HG03139 (cell line): ENCODE data around the gene PDAP1.
"Not testable (repeated sequence)": the region's sequence is repeated elsewhere in the genome, so short reads cannot be mapped to it uniquely, and the experiment has no call there.

Experiments
- ATAC-seq: cut with Tn5 transposase; IDR thresholded peaks from one replicate; pipeline ENCODE4 v1.9.1; 2021; ENCODE audit not compliant: unreplicated experiment

The PDAP1 gene

GRCh38 chr7:99396418-99397296 is 11.7 kb downstream of the PDAP1 start:
- ATAC-seq: no peak

- no peak for ATAC-seq
These were observed 12.6 kb downstream of the PDAP1 start for GRCh38 chr7:99395616-99396327.

GRCh38 chr7:99394188-99394502 is 14.3 kb downstream of the PDAP1 start:
- ATAC-seq: no peak

GRCh38 chr7:99393355-99394187 is 14.8 kb downstream of the PDAP1 start:
- ATAC-seq: no peak

- ATAC-seq: no peak
These were observed 15.6 kb downstream of the PDAP1 start for GRCh38 chr7:99392659-99393354.

GRCh38 chr7:99392046-99392445 is 16.4 kb downstream of the PDAP1 start:
- ATAC-seq: no peak

- ATAC-seq: no peak
These were observed 17.3 kb downstream of the PDAP1 start for GRCh38 chr7:99390941-99391602.

- ATAC-seq: no peak
These were observed 18.6 kb downstream of the PDAP1 start for GRCh38 chr7:99389772-99390171.

- ATAC-seq: no peak
These were observed 20.5 kb downstream of the PDAP1 start for GRCh38 chr7:99387912-99388311.

GRCh38 chr7:99387239-99387635 is 21.2 kb downstream of the PDAP1 start:
- not testable (repeated sequence) for ATAC-seq

- ATAC-seq: no peak
These were observed 21.7 kb downstream of the PDAP1 start for GRCh38 chr7:99386584-99387238.

- no peak for ATAC-seq
These were observed 22.8 kb downstream of the PDAP1 start for GRCh38 chr7:99385564-99385963.

GRCh38 chr7:99384523-99384922 is 23.9 kb downstream of the PDAP1 start:
- ATAC-seq: no peak

- ATAC-seq: no peak
These were observed 24.5 kb downstream of the PDAP1 start for GRCh38 chr7:99383791-99384370.

- ATAC-seq: no peak
These were observed 25.2 kb downstream of the PDAP1 start for GRCh38 chr7:99383203-99383602.

GRCh38 chr7:99381664-99382075 is 26.7 kb downstream of the PDAP1 start:
- ATAC-seq: no peak

- ATAC-seq: peak; percentile 76
These were observed 27.4 kb downstream of the PDAP1 start for GRCh38 chr7:99380823-99381663.

GRCh38 chr7:99380032-99380822 is 28.2 kb downstream of the PDAP1 start:
- peak; percentile 27 for ATAC-seq
